ENCODE results near the gene SYTL1. TPM values are rescaled to one million over a fixed set of nuclear protein-coding genes. Genes with fewer than 3 reads are reported as not detected.

SYTL1 gene
- total RNA-seq, 1 experiment from 2014 or later, result 75.9 TPM

GRCh38 chr1:27372022-27372807 is 30.4 kb downstream of the SYTL1 start:
- H3K4me3 ChIP-seq (replicated peaks in 1 of 2; ENCODE audit: low read depth in 1 of 2, low read length in 2 of 2), result no peak overlapping the region

More at GRCh38 chr1:27372022-27372807, 30.4 kb downstream of the SYTL1 start:
- Histone ChIP-seq H4K20me1 (ENCODE audit: insufficient read depth) (no peaks in the 10 kb centered on the region), H3K79me2 (ENCODE audit: insufficient read depth, low read length) (no peaks in the 10 kb centered on the region), H3K36me3 (ENCODE audit: control insufficient read depth in 1 of 2, insufficient read depth in 2 of 2, low read length in 2 of 2) (no peaks in the 10 kb centered on the region), H3K9ac (ENCODE audit: low read length) (no peak overlapping the region), H3K4me2 (ENCODE audit: low read length) (no peak overlapping the region), H3K27me3 (ENCODE audit: insufficient read depth, low read length) (no peaks in the 10 kb centered on the region), H2AFZ (ENCODE audit: low read depth, low read length, poor library complexity, severe bottlenecking) (no peak overlapping the region), H3K27ac (ENCODE audit: low read depth, low read length) (no peak overlapping the region), H3K9me3 (ENCODE audit: control insufficient read depth in 1 of 2, insufficient read depth in 1 of 2, low read depth in 1 of 2, low read length in 2 of 2) (no peaks in the 10 kb centered on the region), H3K4me1 (ENCODE audit: control insufficient read depth in 1 of 2, insufficient read depth in 2 of 2, low read length in 2 of 2) (peaks cover 4 to 8% of the 10 kb centered on the region in 2 experiments), H3K9me2 (ENCODE audit: insufficient read depth) (no peaks in the 10 kb centered on the region)
- BruUV-seq (replicated peaks), result no TSS peak
- ChIA-PET CTCF (interaction anchor here (0.6 to 1.2 kb wide), 2 partner anchors 19 to 21 kb away, joined by 3 read pairs; no protein-coding TSS in a partner anchor), RAD21 (ENCODE audit: low non-redundant PET in 1 of 2, low total read pairs in 2 of 2, uncharacterized antibody in 2 of 2, unreplicated experiment in 2 of 2) (no interaction called here), POLR2A (interaction anchor here (0.8 kb wide), 1 partner anchor 32 kb away, joined by 4 read pairs; no protein-coding TSS in a partner anchor)
- DNase-seq (ENCODE audit: low read depth, low spot score) (no peak), ATAC-seq (no peak)
- intact Hi-C loops (cut with micrococcal nuclease), result no loop called here
- no peak for TF ChIP-seq TCF7L2 (IDR thresholded peaks at IDR 0.05; ENCODE audit: borderline replicate concordance, extremely low read depth, insufficient read depth, insufficient read length)
- no peak for TF ChIP-seq MAX (IDR thresholded peaks at IDR 0.05)
- TF ChIP-seq CTCF (IDR thresholded peaks at IDR 0.05 in 2 of 3, conservative IDR thresholded peaks at IDR 0.05 in 1 of 3; ENCODE audit: borderline replicate concordance in 1 of 3, insufficient read depth in 1 of 3, low read depth in 2 of 3, low read length in 2 of 3), result no peak
- TF ChIP-seq ZFX (IDR thresholded peaks at IDR 0.05), result no peak
- TF ChIP-seq ZNF274 (IDR thresholded peaks at IDR 0.05; ENCODE audit: low read depth, low read length), result no peak
- no peak for TF ChIP-seq ZBTB33 (IDR thresholded peaks at IDR 0.05; ENCODE audit: extremely low read depth, insufficient replicate concordance, low read length)
- no peak for TF ChIP-seq RAD21 (IDR thresholded peaks at IDR 0.05; ENCODE audit: low read depth)
- no peak for TF ChIP-seq CBX3 (IDR thresholded peaks at IDR 0.05; ENCODE audit: low read depth)
- no peak for TF ChIP-seq REST (IDR thresholded peaks at IDR 0.05; ENCODE audit: low read depth)
- no peak for TF ChIP-seq YY1 (IDR thresholded peaks at IDR 0.05; ENCODE audit: extremely low read depth, insufficient replicate concordance, low read depth, low read length)
- TF ChIP-seq CEBPB (IDR thresholded peaks at IDR 0.05; ENCODE audit: low read depth), result no peak
- TF ChIP-seq ELF1 (IDR thresholded peaks at IDR 0.05; ENCODE audit: borderline replicate concordance, low read depth), result no peak
- no peak for TF ChIP-seq POLR2A (IDR thresholded peaks at IDR 0.05; ENCODE audit: borderline replicate concordance, extremely low read depth, insufficient read depth, insufficient read length)
- TF ChIP-seq EZH2phosphoT487 (IDR thresholded peaks at IDR 0.05; ENCODE audit: borderline replicate concordance), result no peak
- TF ChIP-seq ATF3 (IDR thresholded peaks at IDR 0.05), result no peak
- TF ChIP-seq EZH2 (IDR thresholded peaks at IDR 0.05), result no peak
- no peak for TF ChIP-seq SP1 (IDR thresholded peaks at IDR 0.05; ENCODE audit: low read depth)
- TF ChIP-seq SRF (IDR thresholded peaks at IDR 0.05; ENCODE audit: low read depth), result no peak
- no peak for TF ChIP-seq JUND (IDR thresholded peaks at IDR 0.05)
